MCF 10A (cell line): Measurements from ENCODE around the gene WASF1. TPM values are rescaled to one million over a fixed set of nuclear protein-coding genes. Genes with fewer than 3 reads are reported as not detected.

ENCODE experiments used
- BruUV-seq: library from RNA; stranded (reverse); fragments of 400-500 nt; replicated peaks from 2 replicates; lab custom pipeline; 2021; lab: Mats Ljungman, UMichigan
- CTCF ChIA-PET: fragments of 300-600 bp; sonication (Branson Sonifier 250); formaldehyde crosslinking; extraction: SDS; loops from one replicate; lab custom pipeline; 2021; ENCODE audit warnings: antibody characterized with exemption, inconsistent platforms; lab: Yijun Ruan, JAX
- POLR2A ChIA-PET: fragments of 300-600, 350-650 bp; sonication (Branson Sonifier 250); formaldehyde crosslinking; extraction: SDS; loops from one replicate; lab custom pipeline; 2020; ENCODE audit warnings: antibody characterized with exemption, inconsistent platforms; lab: Yijun Ruan, JAX
- DNase-seq: peaks from one replicate; pipeline ENCODE4 v3.0.0-alpha.2; 2018; ENCODE audit not compliant: unreplicated experiment
- H3K27ac Mint-ChIP-seq: one replicate; pipeline ENCODE4 v1.8.0; 2022; ENCODE audit warnings: mild to moderate bottlenecking, low read depth, mixed read lengths; ENCODE audit not compliant: unreplicated experiment
- H3K27me3 Mint-ChIP-seq: one replicate; pipeline ENCODE4 v1.8.0; 2022; ENCODE audit warnings: mixed read lengths; ENCODE audit not compliant: insufficient read depth, unreplicated experiment
- H3K36me3 Mint-ChIP-seq: one replicate; pipeline ENCODE4 v1.8.0; 2022; ENCODE audit warnings: mild to moderate bottlenecking, moderate library complexity, mixed read lengths; ENCODE audit not compliant: insufficient read depth, unreplicated experiment
- H3K4me1 Mint-ChIP-seq: one replicate; pipeline ENCODE4 v1.8.0; 2022; ENCODE audit warnings: mixed read lengths; ENCODE audit not compliant: insufficient read depth, unreplicated experiment
- H3K4me3 Mint-ChIP-seq: one replicate; pipeline ENCODE4 v1.8.0; 2022; ENCODE audit warnings: mild to moderate bottlenecking, moderate library complexity, mixed read lengths; ENCODE audit not compliant: unreplicated experiment
- H3K9me3 Mint-ChIP-seq: one replicate; pipeline ENCODE4 v1.8.0; 2022; ENCODE audit warnings: mixed read lengths; ENCODE audit not compliant: unreplicated experiment
- CTCF ChIP-seq: fragments of 200-600 bp; IDR thresholded peaks from one replicate; pipeline ENCODE4 v1.8.0; 2022; ENCODE audit warnings: antibody characterized with exemption, mild to moderate bottlenecking; ENCODE audit not compliant: unreplicated experiment
- intact Hi-C: fragments of 100-400 bp; cut with micrococcal nuclease; formaldehyde crosslinking; loops from 2 replicates; pipeline ENCODE4 v1.14.1; 2022
- total RNA-seq: library from RNA; stranded (reverse); gene quantifications from 2 replicates; pipeline ENCODE4 v1.2.3, GENCODE V29; 2022

Gene WASF1
- total RNA-seq, 1 experiment from 2014 or later, result 55.7 TPM

- no peaks in the 10 kb centered on the region for H3K9me3 Mint-ChIP-seq
- H3K4me1 Mint-ChIP-seq, result peaks cover 5% of the 10 kb centered on the region
- no peaks in the 10 kb centered on the region for H3K27me3 Mint-ChIP-seq
- no peak for DNase-seq
- peaks cover 17% of the 10 kb centered on the region for H3K36me3 Mint-ChIP-seq
- CTCF ChIA-PET, result interaction anchor here (0.6 to 1.0 kb wide), 2 partner anchors 11 to 14 kb away, joined by 3 to 4 read pairs; partner anchors contain the start of gene CDC40
- POLR2A ChIA-PET, result interaction anchor here (1.2 kb wide), 1 partner anchor 11 kb away, joined by 3 read pairs; the partner anchor contains the start of gene CDC40
- intact Hi-C loops, result no loop called here
- no peak for TF ChIP-seq CTCF
- H3K27ac Mint-ChIP-seq, result no peak overlapping the region
- no peak overlapping the region for H3K4me3 Mint-ChIP-seq
- BruUV-seq, result no TSS peak
Observed at GRCh38 chr6:110191477-110191876, 12.0 kb upstream of the WASF1 start.

GRCh38 chr6:110190726-110191125 is 11.3 kb upstream of the WASF1 start:
- intact Hi-C loops, result no loop called here
- Mint-ChIP-seq H3K4me1 (peaks cover 9% of the 10 kb centered on the region), H3K4me3 (no peak overlapping the region), H3K27ac (no peak overlapping the region), H3K36me3 (peaks cover 17% of the 10 kb centered on the region), H3K9me3 (no peaks in the 10 kb centered on the region), H3K27me3 (no peaks in the 10 kb centered on the region)
- CTCF ChIA-PET, result interaction anchor here (0.6 kb wide), 1 partner anchor 14 kb away, joined by 3 read pairs; no protein-coding TSS in a partner anchor
- POLR2A ChIA-PET, result no interaction called here
- no TSS peak for BruUV-seq
- no peak for DNase-seq
- no peak for TF ChIP-seq CTCF

- CTCF ChIA-PET, result interaction anchor here (1.5 kb wide), 1 partner anchor 149 kb away, joined by 5 read pairs; no protein-coding TSS in a partner anchor
- no TSS peak for BruUV-seq
- Mint-ChIP-seq H3K36me3 (peaks cover 7% of the 10 kb centered on the region), H3K9me3 (no peaks in the 10 kb centered on the region), H3K4me1 (peaks cover 10% of the 10 kb centered on the region), H3K4me3 (no peak overlapping the region), H3K27ac (no peak overlapping the region), H3K27me3 (no peaks in the 10 kb centered on the region)
- no peak for DNase-seq
- POLR2A ChIA-PET, result interaction anchor here (1.5 kb wide), 1 partner anchor 9 kb away, joined by 5 read pairs; the partner anchor contains the start of genes CDC40 and WASF1
- TF ChIP-seq CTCF, result no peak
- intact Hi-C loops, result no loop called here
Observed at GRCh38 chr6:110188791-110189190, 9.3 kb upstream of the WASF1 start.

- TF ChIP-seq CTCF, result no peak
- H3K36me3 Mint-ChIP-seq, result no peaks in the 10 kb centered on the region
- ChIA-PET POLR2A (interaction anchor here (1.2 kb wide), 1 partner anchor 514 kb away, joined by 3 read pairs; no protein-coding TSS in a partner anchor), CTCF (interaction anchor here (0.6 kb wide), 1 partner anchor 44 kb away, joined by 3 read pairs; no protein-coding TSS in a partner anchor)
- peaks cover 10% of the 10 kb centered on the region for H3K4me1 Mint-ChIP-seq
- H3K27me3 Mint-ChIP-seq, result no peaks in the 10 kb centered on the region
- no peak overlapping the region for H3K27ac Mint-ChIP-seq
- no peak for DNase-seq
- intact Hi-C loops, result no loop called here
- no TSS peak for BruUV-seq
- no peaks in the 10 kb centered on the region for H3K9me3 Mint-ChIP-seq
- H3K4me3 Mint-ChIP-seq, result no peak overlapping the region
Observed at GRCh38 chr6:110185879-110186278, 6.4 kb upstream of the WASF1 start.
